GM19397 (cell line): ENCODE results near the gene SERPINA4.
"Not testable (repeated sequence)": the region's sequence is repeated elsewhere in the genome, so short reads cannot be mapped to it uniquely, and the experiment has no call there.

Experiments used
- ATAC-seq: cut with Tn5 transposase; IDR thresholded peaks from one replicate; pipeline ENCODE4 v1.9.1; 2021; ENCODE audit warnings: mild to moderate bottlenecking, moderate library complexity; ENCODE audit not compliant: unreplicated experiment

SERPINA4 gene

GRCh38 chr14:94588311-94588710 is 27.1 kb downstream of the SERPINA4 start:
- no peak for ATAC-seq

GRCh38 chr14:94591073-94591472 is 29.8 kb downstream of the SERPINA4 start:
- no peak for ATAC-seq

DNA sequence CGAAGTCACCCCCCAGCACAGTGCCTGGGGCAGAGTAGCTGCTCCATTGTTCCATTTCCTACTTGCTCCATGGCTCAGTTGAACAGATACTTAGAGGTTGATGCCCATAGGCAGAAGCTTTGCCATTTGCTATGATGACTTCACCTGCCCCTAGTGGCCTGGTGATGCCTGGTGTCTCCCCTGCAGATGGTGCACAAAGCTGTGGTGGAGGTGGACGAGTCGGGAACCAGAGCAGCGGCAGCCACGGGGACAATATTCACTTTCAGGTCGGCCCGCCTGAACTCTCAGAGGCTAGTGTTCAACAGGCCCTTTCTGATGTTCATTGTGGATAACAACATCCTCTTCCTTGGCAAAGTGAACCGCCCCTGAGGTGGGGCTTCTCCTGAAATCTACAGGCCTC is 30.6 kb downstream of the SERPINA4 start:
- no peak for ATAC-seq

GRCh38 chr14:94592457-94592856 is 31.2 kb downstream of the SERPINA4 start:
- no peak for ATAC-seq

- ATAC-seq, result no peak
Measured at GRCh38 chr14:94593376-94593748, 32.1 kb downstream of the SERPINA4 start.

DNA sequence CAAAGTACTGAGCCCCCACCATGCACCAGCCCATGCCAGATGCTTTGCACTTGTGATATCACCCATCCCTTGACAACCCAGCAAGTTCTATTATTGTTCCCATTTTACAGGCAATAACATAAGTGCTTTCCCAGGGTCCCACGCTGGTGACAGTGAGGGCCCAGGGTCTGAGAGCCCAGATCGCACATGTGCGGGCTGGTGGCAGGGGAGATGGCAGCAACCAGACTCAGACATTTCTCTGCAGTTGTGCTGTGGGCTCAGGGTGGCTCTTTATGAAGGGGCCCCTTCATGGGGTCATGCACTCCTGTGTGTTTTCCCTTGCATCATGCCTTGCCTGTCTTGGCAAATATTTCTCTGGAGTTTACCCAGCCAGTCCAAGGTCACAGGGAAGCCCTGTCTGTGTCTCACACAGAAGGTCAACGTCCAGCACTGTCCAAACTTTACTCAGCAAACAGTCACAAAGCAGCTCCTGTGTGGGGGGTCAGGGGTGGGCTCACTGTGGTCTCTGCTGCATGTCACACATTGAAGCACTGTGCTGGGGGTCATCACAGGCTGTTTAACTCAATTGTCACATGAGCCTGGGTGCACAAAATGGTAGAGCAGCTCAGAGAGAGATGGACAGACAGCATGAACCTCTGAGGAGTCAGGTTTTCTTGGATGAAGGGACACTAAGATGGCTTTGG is 32.6 kb downstream of the SERPINA4 start:
- no peak for ATAC-seq

DNA sequence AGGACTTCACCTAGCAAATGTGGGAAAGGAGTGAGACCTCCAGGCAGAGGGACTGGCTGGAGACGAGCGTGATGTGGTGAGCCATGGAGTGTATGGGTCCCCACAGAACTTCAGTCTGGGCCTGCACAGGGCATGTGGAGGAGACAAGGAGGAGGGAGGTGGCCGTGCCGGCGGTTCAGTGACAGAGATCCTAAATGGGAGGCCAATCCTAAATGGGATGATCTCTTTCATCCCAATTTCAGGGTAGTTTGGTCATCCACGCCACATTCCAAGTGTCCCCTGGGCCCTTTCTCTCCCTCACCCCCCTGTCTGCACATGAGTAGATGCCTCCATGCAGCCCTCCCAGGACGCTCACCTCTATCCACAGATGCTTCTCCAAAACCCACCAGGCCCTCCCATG is 33.2 kb downstream of the SERPINA4 start:
- ATAC-seq, result no peak

GRCh38 chr14:94595912-94596311 is 34.7 kb downstream of the SERPINA4 start:
- no peak for ATAC-seq

DNA sequence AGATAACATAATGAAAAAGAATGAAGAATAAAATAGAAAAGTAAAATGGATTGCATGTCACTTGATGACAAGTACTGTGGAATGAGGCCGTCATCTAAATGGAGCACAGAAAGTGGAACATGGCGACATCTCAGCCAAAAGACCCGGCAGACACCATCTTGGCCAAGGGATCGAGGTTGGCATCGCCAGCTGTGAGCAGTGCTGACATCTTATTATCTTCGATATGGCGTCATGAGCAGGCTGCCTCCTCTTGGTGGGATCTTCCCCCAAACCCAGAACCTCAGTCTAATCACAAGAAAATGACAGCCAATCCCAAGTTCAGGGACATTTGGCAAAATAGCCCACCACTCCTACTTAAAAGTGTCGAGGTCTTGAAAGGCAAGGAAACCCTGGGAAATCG is 35.1 kb downstream of the SERPINA4 start:
- ATAC-seq, result no peak

DNA sequence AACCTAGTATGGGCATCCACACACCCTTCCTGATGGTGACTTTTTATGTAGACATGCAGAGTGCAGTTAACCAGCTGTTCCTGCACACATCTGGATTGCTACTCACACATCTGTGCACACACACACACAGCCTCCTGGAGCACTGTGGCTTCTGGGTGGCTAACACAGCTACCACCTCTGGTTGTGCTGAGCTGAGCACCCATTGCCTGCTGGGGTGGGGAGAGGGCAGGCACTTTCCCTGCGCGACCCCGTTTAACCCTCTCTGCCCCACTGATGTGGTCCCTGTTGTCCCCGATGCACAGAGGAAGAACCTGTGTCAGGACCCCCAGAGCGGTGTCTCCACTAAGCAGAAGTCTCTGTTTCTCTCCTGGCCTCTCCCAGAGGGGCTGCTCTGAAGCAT is 36.5 kb downstream of the SERPINA4 start:
- ATAC-seq, result no peak

GRCh38 chr14:94598506-94598815 is 37.2 kb downstream of the SERPINA4 start:
- no peak for ATAC-seq

DNA sequence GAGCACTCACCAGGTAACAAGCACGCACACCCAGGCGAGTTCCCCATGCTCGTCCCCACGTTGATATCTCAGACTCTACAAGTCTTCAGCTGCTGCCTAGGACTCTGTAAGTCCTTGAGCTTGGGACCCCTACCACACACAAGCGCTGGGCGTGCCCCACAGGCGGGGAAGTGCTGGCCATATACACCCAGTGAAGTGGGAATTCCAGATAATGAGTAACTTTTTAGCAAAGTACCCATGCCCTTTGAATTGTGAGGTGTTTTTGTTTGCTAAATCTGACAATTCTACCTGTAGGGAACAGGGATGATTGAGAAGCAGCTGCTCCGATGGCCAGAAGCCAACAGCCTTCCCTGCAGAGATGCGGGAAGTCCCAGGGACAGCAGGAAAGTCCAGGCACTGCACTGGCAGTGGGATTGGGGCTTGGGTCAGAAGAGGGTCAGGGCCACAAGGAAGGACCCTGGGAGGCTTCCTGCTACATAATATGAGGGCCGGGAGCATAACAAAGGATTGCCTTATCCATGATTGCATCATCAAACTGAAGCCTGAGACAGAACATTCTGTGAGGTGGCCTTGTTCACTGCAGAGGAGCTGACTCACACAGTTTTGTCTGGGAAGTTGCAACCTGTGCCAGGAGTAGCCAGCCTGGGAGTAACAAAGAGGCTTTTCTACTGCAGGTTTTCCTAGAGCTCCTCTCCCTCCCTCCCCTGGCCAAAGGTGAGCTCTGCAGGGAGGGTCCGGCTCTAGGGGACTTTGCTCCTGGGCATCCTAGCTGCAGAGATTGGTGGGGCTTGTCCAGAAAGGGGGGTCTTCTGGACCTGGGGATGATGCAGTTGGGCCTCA is 37.8 kb downstream of the SERPINA4 start:
- ATAC-seq, result no peak

GRCh38 chr14:94599656-94600004 is 38.4 kb downstream of the SERPINA4 start:
- no peak for ATAC-seq

DNA sequence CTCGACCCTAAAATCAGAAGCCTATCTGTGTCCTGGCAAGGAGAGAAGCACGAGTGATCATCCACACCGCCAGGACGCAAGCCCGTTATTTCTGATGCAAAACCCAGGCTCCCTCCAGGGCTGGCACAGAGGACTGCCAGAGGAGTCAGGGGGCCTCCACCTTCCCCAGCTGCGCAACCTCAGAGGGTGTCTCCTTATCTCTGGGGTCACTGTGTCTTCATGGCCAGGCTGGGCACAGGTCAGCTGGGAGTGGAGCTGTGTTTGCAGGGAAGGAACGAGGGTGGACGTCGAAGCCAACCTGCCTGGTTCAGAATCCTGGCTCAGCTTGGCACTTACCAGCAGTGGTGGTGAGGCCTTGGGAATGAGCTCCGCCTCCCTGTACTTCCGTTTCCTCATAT is 38.9 kb downstream of the SERPINA4 start:
- no peak for ATAC-seq

DNA sequence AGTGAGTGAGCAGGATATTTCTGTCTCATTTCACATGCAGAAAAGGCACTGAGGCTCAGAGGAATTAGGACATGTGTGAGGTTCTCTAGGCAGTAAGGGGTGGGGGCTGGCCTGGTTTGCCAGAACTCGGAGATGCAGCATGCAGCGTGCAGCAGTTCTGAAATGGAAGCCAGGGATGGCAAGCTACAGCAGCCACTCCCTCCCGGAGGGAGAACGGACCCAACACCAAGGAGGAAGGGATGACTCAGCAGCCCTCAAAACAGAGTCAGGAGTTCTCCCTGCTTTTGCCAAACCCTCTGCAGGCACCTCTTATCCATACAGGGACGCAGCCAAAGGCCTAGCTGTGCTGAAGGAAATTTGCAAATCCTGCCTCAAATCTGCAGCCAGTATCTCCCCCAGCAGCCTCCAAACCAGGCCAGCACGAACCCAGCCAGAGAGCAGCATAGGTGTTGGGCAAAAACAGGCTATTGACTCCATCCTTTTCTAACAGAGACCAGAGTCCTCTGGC is 40.7 kb downstream of the SERPINA4 start:
- no peak for ATAC-seq

DNA sequence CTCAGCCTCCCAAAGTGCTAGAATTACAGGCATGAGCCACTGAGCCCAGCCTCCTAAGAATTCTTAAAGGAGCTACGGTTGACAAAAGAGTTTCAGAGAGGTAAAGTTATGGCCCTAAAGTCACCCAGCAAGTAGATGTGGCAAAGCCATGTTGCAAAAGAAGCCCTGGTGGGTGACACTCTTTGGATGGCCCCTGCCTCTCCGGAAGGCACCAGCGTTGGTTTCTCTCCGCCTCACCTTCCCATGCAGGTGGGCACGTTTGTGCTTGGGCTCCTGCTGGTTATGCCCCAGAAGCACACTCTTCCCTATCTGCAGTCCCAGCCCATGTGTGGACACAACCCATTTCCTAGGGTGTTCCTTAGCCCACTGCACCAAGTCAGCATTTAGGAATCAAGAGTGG is 41.5 kb downstream of the SERPINA4 start:
- no peak for ATAC-seq

DNA sequence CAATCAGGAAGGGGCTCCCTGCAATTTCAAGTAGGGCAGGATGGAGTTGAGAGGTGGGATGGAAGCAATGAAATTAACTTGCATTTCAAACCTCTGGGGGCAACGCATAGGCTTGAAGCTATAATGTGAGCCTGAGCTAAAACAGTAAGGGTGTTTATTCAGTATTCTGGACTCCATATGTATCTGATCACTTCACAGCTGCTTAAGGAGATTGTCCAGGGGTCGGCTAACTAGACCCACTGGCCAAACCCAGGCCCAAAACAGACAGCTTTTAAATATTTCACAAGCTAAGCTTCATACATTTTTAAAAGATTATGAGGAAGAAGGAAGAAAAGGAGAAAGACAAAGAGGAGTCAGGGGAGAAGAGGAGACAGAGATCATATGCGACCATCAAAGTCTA is 44.1 kb downstream of the SERPINA4 start:
- ATAC-seq, result no peak

DNA sequence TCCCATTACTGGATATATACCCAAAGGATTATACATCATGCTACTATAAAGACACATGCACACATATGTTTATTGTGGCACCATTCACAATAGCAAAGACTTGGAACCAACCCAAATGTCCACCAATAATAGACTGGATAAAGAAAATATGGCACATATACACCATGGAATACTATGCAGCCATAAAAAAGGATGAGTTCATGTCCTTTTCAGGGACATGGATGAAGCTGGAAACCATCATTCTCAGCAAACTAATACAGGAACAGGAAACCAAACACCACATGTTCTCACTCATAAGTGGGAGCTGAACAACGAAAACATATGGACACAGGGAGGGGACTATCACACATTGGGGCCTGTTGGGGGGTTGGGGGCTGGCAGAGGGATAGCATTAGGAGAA is 47.7 kb downstream of the SERPINA4 start:
- not testable (repeated sequence) for ATAC-seq

GRCh38 chr14:94611179-94611578 is 49.9 kb downstream of the SERPINA4 start:
- ATAC-seq, result no peak

GRCh38 chr14:94612174-94612573 is 50.9 kb downstream of the SERPINA4 start, which contains the start of gene SERPINA3:
SERPINA3 (plus strand) TSS chr14:94612391; CDS start chr14:94614442, 2,051 bp downstream.
- ATAC-seq, result no peak

GRCh38 chr14:94612580-94613554 is 51.6 kb downstream of the SERPINA4 start:
- ATAC-seq, result no peak
